Measurements from ENCODE around the gene ARHGEF37.
"Not testable (repeated sequence)": the region's sequence is repeated elsewhere in the genome, so short reads cannot be mapped to it uniquely, and the experiment has no call there.

Gene ARHGEF37

GRCh38 chr5:149597618-149598017 is 16.3 kb downstream of the ARHGEF37 start:
- no peak for DNase-seq (ENCODE audit: low spot score)
- in situ Hi-C loops (cut with MboI; ENCODE audit: low pct_unique_long_range_greater_than_20kb, low sequenced_read_pairs, unreplicated experiment), result no loop called here
- TF ChIP-seq, protein P1, sequence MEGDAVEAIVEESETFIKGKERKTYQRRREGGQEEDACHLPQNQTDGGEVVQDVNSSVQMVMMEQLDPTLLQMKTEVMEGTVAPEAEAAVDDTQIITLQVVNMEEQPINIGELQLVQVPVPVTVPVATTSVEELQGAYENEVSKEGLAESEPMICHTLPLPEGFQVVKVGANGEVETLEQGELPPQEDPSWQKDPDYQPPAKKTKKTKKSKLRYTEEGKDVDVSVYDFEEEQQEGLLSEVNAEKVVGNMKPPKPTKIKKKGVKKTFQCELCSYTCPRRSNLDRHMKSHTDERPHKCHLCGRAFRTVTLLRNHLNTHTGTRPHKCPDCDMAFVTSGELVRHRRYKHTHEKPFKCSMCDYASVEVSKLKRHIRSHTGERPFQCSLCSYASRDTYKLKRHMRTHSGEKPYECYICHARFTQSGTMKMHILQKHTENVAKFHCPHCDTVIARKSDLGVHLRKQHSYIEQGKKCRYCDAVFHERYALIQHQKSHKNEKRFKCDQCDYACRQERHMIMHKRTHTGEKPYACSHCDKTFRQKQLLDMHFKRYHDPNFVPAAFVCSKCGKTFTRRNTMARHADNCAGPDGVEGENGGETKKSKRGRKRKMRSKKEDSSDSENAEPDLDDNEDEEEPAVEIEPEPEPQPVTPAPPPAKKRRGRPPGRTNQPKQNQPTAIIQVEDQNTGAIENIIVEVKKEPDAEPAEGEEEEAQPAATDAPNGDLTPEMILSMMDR (IDR thresholded peaks at IDR 0.05; ENCODE audit: extremely low read depth, insufficient read depth, missing control alignments), result no peak

- in situ Hi-C loops (cut with MboI; ENCODE audit: low pct_unique_long_range_greater_than_20kb, low sequenced_read_pairs, unreplicated experiment); DNase-seq (ENCODE audit: low spot score): not testable (repeated sequence)
These were observed 16.9 kb downstream of the ARHGEF37 start for GRCh38 chr5:149598234-149598633.

DNA sequence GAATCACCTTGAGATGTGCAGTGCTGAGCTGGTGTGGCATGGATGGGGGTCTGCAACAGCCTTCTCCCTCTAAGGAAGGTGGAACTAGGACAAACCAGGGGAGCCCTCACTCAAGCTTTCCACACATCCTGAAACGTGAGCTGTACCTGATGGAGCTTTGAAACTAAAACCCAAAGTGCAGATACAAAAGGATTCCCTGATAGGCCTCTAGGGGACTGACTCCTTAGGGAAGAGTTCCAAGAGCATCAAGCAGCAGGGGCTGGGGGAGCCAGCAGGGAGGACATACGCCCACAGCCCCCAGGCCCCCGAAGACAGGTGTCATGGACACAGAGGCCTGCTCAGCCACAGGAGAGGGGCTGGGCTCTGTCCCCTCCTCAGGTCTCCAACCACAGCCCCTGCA is 17.7 kb downstream of the ARHGEF37 start:
- no peak for DNase-seq (ENCODE audit: low spot score)
- TF ChIP-seq, protein P1 (IDR thresholded peaks at IDR 0.05; ENCODE audit: extremely low read depth, insufficient read depth, missing control alignments), result no peak
- in situ Hi-C loops (cut with MboI; ENCODE audit: low pct_unique_long_range_greater_than_20kb, low sequenced_read_pairs, unreplicated experiment), result no loop called here

DNA sequence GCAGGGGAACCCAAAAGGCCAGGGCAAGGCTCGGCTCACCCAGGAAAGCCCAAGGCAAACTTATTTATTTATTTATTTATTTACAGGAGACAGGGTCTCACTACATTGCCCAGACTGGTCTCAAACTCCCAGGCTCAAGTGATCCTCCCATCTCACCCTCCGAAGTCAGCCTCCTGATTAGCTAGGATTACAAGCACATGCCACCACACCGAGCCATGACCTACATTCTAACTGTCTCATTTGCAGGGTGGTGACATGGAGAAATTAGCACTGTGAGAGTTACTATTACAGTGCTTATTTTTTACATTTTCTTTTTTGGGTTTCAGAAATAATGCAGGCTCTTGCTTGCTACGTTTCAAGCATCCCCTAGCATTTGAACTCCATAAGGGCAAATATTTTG is 18.1 kb downstream of the ARHGEF37 start:
- no peak for DNase-seq (ENCODE audit: low spot score)
- in situ Hi-C loops (cut with MboI; ENCODE audit: low pct_unique_long_range_greater_than_20kb, low sequenced_read_pairs, unreplicated experiment), result no loop called here
- TF ChIP-seq, protein P1 (IDR thresholded peaks at IDR 0.05; ENCODE audit: extremely low read depth, insufficient read depth, missing control alignments), result no peak

DNA sequence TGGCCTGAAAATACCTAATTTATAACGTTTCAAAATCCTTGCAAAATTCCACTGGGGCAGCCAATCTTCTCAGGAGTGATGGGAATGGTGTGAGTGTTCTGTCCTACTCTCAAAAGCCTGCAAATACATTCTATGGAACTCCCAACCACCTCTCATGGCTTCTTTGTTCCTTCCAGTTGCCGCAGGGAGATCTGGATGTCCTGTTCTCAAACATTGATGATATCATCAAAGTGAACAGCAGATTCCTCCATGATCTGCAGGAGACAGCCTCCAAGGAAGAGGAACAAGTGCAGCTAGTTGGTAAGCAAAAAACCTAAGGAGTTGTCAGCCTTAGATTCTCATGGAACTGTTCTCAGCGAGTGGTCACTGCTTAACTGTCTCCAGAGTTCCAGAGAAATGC is 19.6 kb downstream of the ARHGEF37 start:
- TF ChIP-seq, protein P1 (IDR thresholded peaks at IDR 0.05; ENCODE audit: extremely low read depth, insufficient read depth, missing control alignments), result no peak
- in situ Hi-C loops (cut with MboI; ENCODE audit: low pct_unique_long_range_greater_than_20kb, low sequenced_read_pairs, unreplicated experiment), result no loop called here

DNA sequence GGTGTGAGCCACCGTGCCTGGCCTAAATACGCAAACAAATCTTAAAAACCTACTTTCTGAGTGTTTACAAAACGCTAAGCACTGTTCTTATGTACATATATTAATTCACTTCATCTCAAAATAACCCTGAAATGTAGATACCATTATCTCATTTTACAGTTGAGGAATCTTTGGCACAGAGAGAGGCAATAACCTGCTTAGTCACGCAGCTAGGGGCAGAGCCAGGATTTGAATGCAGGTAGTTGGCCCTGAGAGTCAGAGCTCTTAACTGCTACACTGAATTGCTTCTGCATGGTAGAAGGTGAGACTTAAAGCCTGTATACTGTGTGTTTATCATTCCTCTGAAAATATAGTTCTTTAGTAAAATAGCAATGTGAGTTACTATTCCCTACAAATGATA is 21.9 kb downstream of the ARHGEF37 start:
- DNase-seq (ENCODE audit: low spot score), result no peak
- in situ Hi-C loops (cut with MboI; ENCODE audit: low pct_unique_long_range_greater_than_20kb, low sequenced_read_pairs, unreplicated experiment), result no loop called here

More for the DNA sequence above, 19.6 kb downstream of the ARHGEF37 start:
- no peak for DNase-seq (ENCODE audit: low spot score)

DNA sequence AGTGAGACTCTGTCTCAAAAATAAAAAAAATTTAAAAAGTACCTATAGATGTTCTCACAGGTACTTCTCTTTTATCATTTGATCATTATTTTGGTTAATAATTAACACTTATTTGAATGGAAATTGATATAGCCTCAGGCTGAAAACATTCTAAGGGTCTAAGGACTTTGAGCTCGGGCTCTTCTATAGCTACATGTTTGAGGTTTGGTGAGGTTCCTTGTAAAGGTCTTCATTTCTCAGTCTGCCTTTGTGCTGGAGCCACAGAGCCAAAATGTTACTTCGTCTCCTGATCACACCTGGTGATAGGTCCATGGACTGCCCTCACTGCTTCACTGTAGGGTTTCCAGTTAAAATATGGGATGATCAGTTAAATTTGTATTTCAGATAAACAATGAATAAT is 22.6 kb downstream of the ARHGEF37 start:
- in situ Hi-C loops (cut with MboI; ENCODE audit: low pct_unique_long_range_greater_than_20kb, low sequenced_read_pairs, unreplicated experiment), result no loop called here
- DNase-seq (ENCODE audit: low spot score), result no peak
- TF ChIP-seq, protein P1 (IDR thresholded peaks at IDR 0.05; ENCODE audit: extremely low read depth, insufficient read depth, missing control alignments), result no peak

More for the DNA sequence above, 21.9 kb downstream of the ARHGEF37 start:
- TF ChIP-seq, protein P1 (IDR thresholded peaks at IDR 0.05; ENCODE audit: extremely low read depth, insufficient read depth, missing control alignments), result no peak
